GM19023 (cell line): ENCODE results near the gene WDR38.
A peak's percentile ranks its signal among the peaks of the same experiment; 100 is the strongest.

ENCODE experiments used
- ATAC-seq: cut with Tn5 transposase; IDR thresholded peaks from one replicate; pipeline ENCODE4 v1.9.1; 2021; ENCODE audit warnings: mild to moderate bottlenecking, moderate library complexity; ENCODE audit not compliant: unreplicated experiment

The WDR38 gene

GRCh38 chr9:124857533-124858162 is 4.4 kb downstream of the WDR38 start:
- ATAC-seq: no peak

- no peak for ATAC-seq
Observed at GRCh38 chr9:124858330-124859046, 5.2 kb downstream of the WDR38 start.

- no peak for ATAC-seq
Observed at GRCh38 chr9:124859803-124860581, 6.7 kb downstream of the WDR38 start.

- ATAC-seq: no peak
Observed at GRCh38 chr9:124860582-124861341, 7.5 kb downstream of the WDR38 start.

- ATAC-seq: peak; percentile 91
Observed at GRCh38 chr9:124861342-124862229, 8.3 kb downstream of the WDR38 start, which contains the start of the genes ARPC5L and RPL35. Gene ARPC5L (plus strand): TSS chr9:124862130. CDS start chr9:124869291, 7,161 bp downstream. Gene RPL35 (minus strand): TSS chr9:124861957. CDS start chr9:124861912, 45 bp downstream.

- no peak for ATAC-seq
Observed at GRCh38 chr9:124863371-124863871, 10.2 kb downstream of the WDR38 start.

- peak; percentile 66 for ATAC-seq
Observed at GRCh38 chr9:124868511-124869465, 15.5 kb downstream of the WDR38 start.

- ATAC-seq: peak; percentile 6
Observed at GRCh38 chr9:124869466-124869985, 16.3 kb downstream of the WDR38 start.

- peak; percentile 41 for ATAC-seq
Observed at GRCh38 chr9:124869986-124870560, 16.8 kb downstream of the WDR38 start.

- ATAC-seq: no peak
Observed at GRCh38 chr9:124870723-124871122, 17.5 kb downstream of the WDR38 start.

GRCh38 chr9:124871156-124871561 is 17.9 kb downstream of the WDR38 start:
- no peak for ATAC-seq

GRCh38 chr9:124873664-124874063 is 20.4 kb downstream of the WDR38 start:
- ATAC-seq: no peak

GRCh38 chr9:124875501-124875900 is 22.2 kb downstream of the WDR38 start:
- no peak for ATAC-seq

GRCh38 chr9:124877021-124877782 is 23.9 kb downstream of the WDR38 start:
- no peak for ATAC-seq

- no peak for ATAC-seq
Observed at GRCh38 chr9:124878021-124878420, 24.8 kb downstream of the WDR38 start.

- ATAC-seq: no peak
Observed at GRCh38 chr9:124878518-124878917, 25.3 kb downstream of the WDR38 start.

GRCh38 chr9:124879226-124879625 is 26.0 kb downstream of the WDR38 start:
- ATAC-seq: no peak
